Tibial nerve (tissue), 4 donors: ENCODE measurements around the gene ABHD17A. TPM values are rescaled to one million over a fixed set of nuclear protein-coding genes. Genes with fewer than 3 reads are reported as not detected.
A peak's percentile ranks its signal among the peaks of the same experiment; 100 is the strongest.

Experiments used
- DNase-seq, 2 donors: peaks; one replicate each; pipeline ENCODE4 v3.0.0-alpha.2; 2019; ENCODE audit warnings: low spot score in 2 of 2
- H3K27ac ChIP-seq, 4 donors: fragments of 200-600 bp; sonication (generic) in 3 of 4; one replicate each; pipeline ENCODE4 v1.5.1; 2017 to 2019; ENCODE audit warnings: mild to moderate bottlenecking in 1 of 4
- H3K27me3 ChIP-seq, 2 donors: fragments of 200-600 bp; sonication (generic) in 1 of 2; one replicate each; pipeline versions ENCODE4 v1.5.1 to v1.6.0; 2017 to 2019
- H3K36me3 ChIP-seq, 3 donors: fragments of 200-600 bp; sonication (generic); one replicate each; pipeline ENCODE4 v1.5.1; 2018 to 2019
- H3K4me1 ChIP-seq, 4 donors: fragments of 200-600 bp; sonication (generic) in 3 of 4; one replicate each; pipeline ENCODE4 v1.5.1; 2017 to 2019
- H3K4me3 ChIP-seq, 4 donors: fragments of 200-600 bp; sonication (generic) in 3 of 4; one replicate each; pipeline ENCODE4 v1.5.1; 2017 to 2019; ENCODE audit warnings: mild to moderate bottlenecking in 1 of 4, moderate library complexity in 1 of 4
- H3K9me3 ChIP-seq, 4 donors: fragments of 200-600 bp; sonication (generic) in 3 of 4; one replicate each; pipeline ENCODE4 v1.5.1; 2017 to 2019
- EP300 ChIP-seq, 2 donors: sonication (generic); formaldehyde crosslinking; IDR thresholded peaks; one replicate each; pipeline ENCODE4 v1.6.1; 2017; ENCODE audit warnings: antibody characterized with exemption in 2 of 2, mild to moderate bottlenecking in 1 of 2
- POLR2A ChIP-seq, 2 donors: fragments of 450-650 bp; IDR thresholded peaks; one replicate each; pipeline ENCODE4 v1.6.1; 2017; ENCODE audit warnings: antibody characterized with exemption in 2 of 2, mild to moderate bottlenecking in 2 of 2, moderate library complexity in 2 of 2
- WGBS, 2 donors: methylation state at CpG; one replicate each; pipeline ENCODE4 v1.1.5; 2018; 5-methylcytosine and 5-hydroxymethylcytosine counted together
- total RNA-seq, 4 donors: library from RNA; depleted of rRNA; stranded (reverse); fragments of >200 nt; gene quantifications; one replicate each; pipeline ENCODE4 v1.1.0, GENCODE V29; 2016
- TF ChIP-seq, protein P1 (sequence below), 5 experiments: fragments of 200-600 bp in 3 of 5; fragments of 450-650 bp in 2 of 5; sonication (generic) in 3 of 5; IDR thresholded peaks; one replicate each; pipeline ENCODE4 v1.5.1; 2016 to 2019; ENCODE audit warnings: antibody characterized with exemption in 5 of 5, mild to moderate bottlenecking in 3 of 5, moderate library complexity in 2 of 5

The ABHD17A gene
- total RNA-seq, 4 donors from 2014 or later = 127 to 165 (median 132) TPM

DNA sequence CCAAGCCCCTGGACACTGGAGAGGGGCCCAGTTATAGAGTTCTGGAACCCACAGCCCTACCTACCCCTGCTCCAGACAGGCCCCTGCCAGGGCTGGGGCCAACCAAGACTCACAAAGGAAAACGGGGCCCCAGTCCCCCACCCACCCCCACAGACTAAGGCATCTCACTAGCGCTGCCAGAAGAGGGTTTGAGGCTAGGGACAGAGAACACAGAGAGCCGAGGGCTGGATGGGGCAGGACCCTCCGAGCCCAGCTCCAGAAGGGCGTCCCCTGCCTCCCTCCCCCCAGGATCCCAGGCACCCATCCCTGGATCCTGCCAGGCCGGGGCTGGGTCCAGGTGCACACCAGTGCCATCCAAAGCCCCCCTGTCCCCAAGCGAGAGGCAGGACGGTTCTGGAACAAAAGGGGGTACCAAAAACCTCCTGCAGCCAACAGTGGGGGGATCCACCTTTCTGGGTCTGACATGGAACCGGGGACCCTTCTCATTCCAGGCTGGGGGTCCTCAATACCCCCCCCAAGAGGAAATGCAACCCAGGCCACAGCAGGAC is 32.6 kb downstream of the ABHD17A start:
- H3K27ac ChIP-seq = peak overlapping the region in 3 of 4 donors; percentile 31 to 94 (median 54)
- no peak for TF ChIP-seq POLR2A (IDR thresholded peaks at IDR 0.05)
- TF ChIP-seq, protein P1, sequence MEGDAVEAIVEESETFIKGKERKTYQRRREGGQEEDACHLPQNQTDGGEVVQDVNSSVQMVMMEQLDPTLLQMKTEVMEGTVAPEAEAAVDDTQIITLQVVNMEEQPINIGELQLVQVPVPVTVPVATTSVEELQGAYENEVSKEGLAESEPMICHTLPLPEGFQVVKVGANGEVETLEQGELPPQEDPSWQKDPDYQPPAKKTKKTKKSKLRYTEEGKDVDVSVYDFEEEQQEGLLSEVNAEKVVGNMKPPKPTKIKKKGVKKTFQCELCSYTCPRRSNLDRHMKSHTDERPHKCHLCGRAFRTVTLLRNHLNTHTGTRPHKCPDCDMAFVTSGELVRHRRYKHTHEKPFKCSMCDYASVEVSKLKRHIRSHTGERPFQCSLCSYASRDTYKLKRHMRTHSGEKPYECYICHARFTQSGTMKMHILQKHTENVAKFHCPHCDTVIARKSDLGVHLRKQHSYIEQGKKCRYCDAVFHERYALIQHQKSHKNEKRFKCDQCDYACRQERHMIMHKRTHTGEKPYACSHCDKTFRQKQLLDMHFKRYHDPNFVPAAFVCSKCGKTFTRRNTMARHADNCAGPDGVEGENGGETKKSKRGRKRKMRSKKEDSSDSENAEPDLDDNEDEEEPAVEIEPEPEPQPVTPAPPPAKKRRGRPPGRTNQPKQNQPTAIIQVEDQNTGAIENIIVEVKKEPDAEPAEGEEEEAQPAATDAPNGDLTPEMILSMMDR (IDR thresholded peaks at IDR 0.05) = no peak
- no peak for TF ChIP-seq EP300 (IDR thresholded peaks at IDR 0.05)

DNA sequence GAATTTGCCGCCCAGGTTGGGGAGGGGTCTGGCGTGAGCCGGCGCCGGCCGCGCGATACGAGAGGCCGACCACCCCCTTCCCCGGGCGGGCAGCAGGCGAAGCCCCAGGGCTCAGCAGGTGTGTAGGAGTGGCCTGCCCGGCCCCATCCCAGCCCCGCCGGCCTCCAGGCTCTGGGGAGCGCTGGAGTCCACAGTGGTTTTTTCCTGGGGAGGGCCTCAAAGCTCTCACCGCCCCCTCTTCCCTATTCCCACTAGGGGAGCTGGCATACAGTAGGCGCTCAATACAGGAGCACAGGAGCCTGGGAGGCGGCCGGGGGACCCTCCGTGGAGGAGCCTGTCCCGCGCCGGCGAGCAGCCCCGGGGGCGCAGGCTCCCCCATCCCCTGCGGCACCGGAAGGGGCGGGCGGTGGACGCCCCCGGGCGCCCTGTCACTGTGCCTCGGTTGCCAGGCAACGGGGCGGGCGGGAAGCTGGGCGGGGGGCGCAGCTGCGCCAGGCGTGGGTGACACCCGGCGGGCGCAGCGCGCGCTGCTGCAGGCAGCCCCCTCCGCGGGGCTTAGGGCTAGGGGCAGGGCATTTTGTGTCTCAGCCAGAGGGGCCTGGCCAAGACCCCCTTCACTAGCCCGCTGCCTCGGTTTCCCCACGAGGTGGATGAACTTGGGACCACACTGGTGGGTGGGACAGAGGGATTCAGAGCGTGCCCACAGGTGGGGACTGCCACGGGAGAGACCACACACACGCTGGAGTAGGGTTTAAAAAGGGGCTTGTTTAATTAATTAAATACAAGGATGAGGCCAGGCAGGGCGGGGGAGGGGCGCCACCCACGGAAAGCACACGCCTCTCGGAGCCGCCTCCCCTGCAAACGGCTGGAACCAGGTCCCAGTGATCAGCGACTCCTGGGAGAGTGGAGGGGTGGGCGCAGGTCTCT is 33.4 kb downstream of the ABHD17A start:
- Histone ChIP-seq H3K9me3 (no peaks in the 10 kb centered on the region), H3K4me1 (peaks cover 3 to 71% (median 37%) of the 10 kb centered on the region in 4 donors)

More for the DNA sequence above, 32.6 kb downstream of the ABHD17A start:
- WGBS, 2 donors = 59 to 70% methylated on average over 7 to 9 of the region's 9 CpGs
- no peak for DNase-seq
- H3K4me3 ChIP-seq = no peak overlapping the region
- no peaks in the 10 kb centered on the region for H3K9me3 ChIP-seq
- H3K27me3 ChIP-seq = peaks cover 0 to 5% of the 10 kb centered on the region in 2 donors
- H3K4me1 ChIP-seq = peaks cover 0 to 71% (median 37%) of the 10 kb centered on the region in 4 donors
- H3K36me3 ChIP-seq = peaks cover 0 to 6% (median 0%) of the 10 kb centered on the region in 3 donors

DNA sequence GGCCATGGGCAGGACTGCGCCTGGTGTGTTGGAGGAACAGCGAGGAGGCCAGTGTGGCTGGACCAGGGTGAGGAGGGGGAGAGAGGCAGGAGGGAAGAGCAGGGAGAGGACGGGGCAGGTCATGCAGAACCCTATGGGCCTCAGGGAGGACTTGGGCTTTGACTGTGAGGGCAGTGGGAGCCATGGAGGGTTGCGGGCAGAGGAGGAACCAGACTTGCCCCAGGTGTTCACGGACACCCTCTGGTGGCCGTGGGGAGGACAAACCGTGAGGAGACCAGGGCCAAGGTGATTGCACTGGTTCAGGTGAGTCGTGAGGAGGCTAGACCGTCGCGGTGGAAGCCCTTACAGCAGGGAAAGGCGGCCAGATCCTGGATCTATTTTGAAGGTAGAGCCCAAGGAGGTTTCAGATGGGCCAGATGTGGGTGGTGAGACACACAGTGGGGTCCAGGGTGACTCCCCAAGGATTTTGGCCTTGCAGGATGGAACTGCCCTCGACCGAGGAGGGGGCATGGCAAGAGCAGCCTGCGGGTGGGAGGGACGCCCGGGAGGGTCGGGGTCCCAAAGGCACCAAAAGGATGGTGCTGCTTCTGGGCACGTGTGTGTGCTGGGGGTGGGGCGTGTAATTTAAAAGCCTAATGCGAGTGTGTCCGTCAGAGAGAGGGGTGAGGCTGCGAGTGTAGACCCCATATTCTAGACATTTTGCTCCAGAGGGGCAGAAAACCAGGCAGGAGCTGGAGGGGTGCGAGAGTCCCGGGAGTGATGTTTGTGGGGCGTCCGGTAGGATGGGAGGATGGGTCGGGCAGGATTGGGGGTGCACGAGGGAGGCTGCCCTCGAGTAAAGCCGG is 34.3 kb downstream of the ABHD17A start:
- Histone ChIP-seq H3K27me3 (peaks cover 0 to 5% of the 10 kb centered on the region in 2 donors), H3K27ac (peak overlapping the region in 3 of 4 donors; percentile 31 to 94 (median 54)), H3K4me3 (peak overlapping the region in 1 of 4 donors; percentile 25), H3K36me3 (peaks cover 0 to 6% (median 0%) of the 10 kb centered on the region in 3 donors), H3K4me1 (peaks cover 6 to 71% (median 39%) of the 10 kb centered on the region in 4 donors), H3K9me3 (no peaks in the 10 kb centered on the region)
- DNase-seq = no peak
- TF ChIP-seq, protein P1 (IDR thresholded peaks at IDR 0.05) = no peak
- TF ChIP-seq POLR2A (IDR thresholded peaks at IDR 0.05) (no peak), EP300 (IDR thresholded peaks at IDR 0.05) (no peak)
- WGBS, 2 donors = 58 to 59% methylated on average over 31 of the region's 31 CpGs

More for the DNA sequence above, 33.4 kb downstream of the ABHD17A start:
- DNase-seq = no peak
- 10 to 17% methylated on average over 40 to 42 of the region's 66 CpGs for WGBS, 2 donors
- peaks cover 0 to 6% (median 0%) of the 10 kb centered on the region in 3 donors for H3K36me3 ChIP-seq
- H3K27me3 ChIP-seq = peaks cover 0 to 5% of the 10 kb centered on the region in 2 donors
- H3K27ac ChIP-seq = peak overlapping the region in 3 of 4 donors; percentile 31 to 94 (median 54)
- TF ChIP-seq, protein P1 (IDR thresholded peaks at IDR 0.05) = no peak
- no peak for TF ChIP-seq POLR2A (IDR thresholded peaks at IDR 0.05)
- no peak for TF ChIP-seq EP300 (IDR thresholded peaks at IDR 0.05)
- peak overlapping the region in 1 of 4 donors; percentile 25 for H3K4me3 ChIP-seq

DNA sequence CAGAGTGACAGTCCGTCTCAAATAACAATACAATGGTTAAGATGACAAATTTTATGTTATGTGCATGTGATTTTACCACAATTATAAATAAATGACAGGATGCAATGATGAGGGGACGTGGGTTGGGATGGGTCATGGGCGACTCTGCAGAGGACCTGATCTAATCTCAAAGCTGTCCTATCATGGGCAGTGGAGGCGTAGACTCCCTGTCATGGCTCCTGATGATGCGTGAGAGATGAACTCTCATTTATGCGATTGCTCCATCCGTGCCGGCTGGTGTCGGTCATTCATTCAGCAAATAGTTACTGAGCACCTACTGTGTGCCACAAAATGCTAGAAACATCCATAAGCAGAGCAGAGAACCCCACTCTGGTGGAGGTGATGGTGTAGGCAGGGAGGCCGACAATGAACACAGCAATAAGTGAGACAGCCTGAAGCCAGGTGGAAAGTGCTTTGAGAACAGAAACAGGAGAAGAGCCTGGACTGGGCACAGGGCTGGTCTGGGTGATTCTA is 35.4 kb downstream of the ABHD17A start:
- no peak overlapping the region for H3K4me3 ChIP-seq
- H3K36me3 ChIP-seq = peaks cover 0 to 14% (median 0%) of the 10 kb centered on the region in 3 donors
- no peak for TF ChIP-seq POLR2A (IDR thresholded peaks at IDR 0.05)
- no peak for TF ChIP-seq EP300 (IDR thresholded peaks at IDR 0.05)
- TF ChIP-seq, protein P1 (IDR thresholded peaks at IDR 0.05) = no peak
- H3K4me1 ChIP-seq = peaks cover 6 to 71% (median 43%) of the 10 kb centered on the region in 4 donors
- no peaks in the 10 kb centered on the region for H3K9me3 ChIP-seq
- no peak for DNase-seq
- H3K27me3 ChIP-seq = peaks cover 0 to 2% of the 10 kb centered on the region in 2 donors
- 79 to 88% methylated on average over 10 of the region's 10 CpGs for WGBS, 2 donors
- no peak overlapping the region for H3K27ac ChIP-seq
